GM18498 (cell line): ENCODE data around the gene ECI1.
"Not testable (repeated sequence)": the region's sequence is repeated elsewhere in the genome, so short reads cannot be mapped to it uniquely, and the experiment has no call there.

Experiments
- ATAC-seq: cut with Tn5 transposase; IDR thresholded peaks from one replicate; pipeline ENCODE4 v1.9.1; 2021; ENCODE audit warnings: mild to moderate bottlenecking, moderate library complexity; ENCODE audit not compliant: unreplicated experiment

Gene ECI1

GRCh38 chr16:2212362-2213324 lies 38.7 kb downstream of the ECI1 start:
- ATAC-seq: no peak

GRCh38 chr16:2211923-2212347 lies 39.5 kb downstream of the ECI1 start:
- no peak for ATAC-seq

- no peak for ATAC-seq
These were observed 40.7 kb downstream of the ECI1 start, which contains the start of gene BRICD5 for GRCh38 chr16:2210386-2211365. BRICD5 (minus strand) TSS chr16:2210863; CDS start chr16:2210833, 30 bp downstream.

- ATAC-seq: no peak
These were observed 41.4 kb downstream of the ECI1 start for GRCh38 chr16:2210009-2210332.

- no peak for ATAC-seq
These were observed 42.0 kb downstream of the ECI1 start for GRCh38 chr16:2209258-2210008.

GRCh38 chr16:2208772-2209171 lies 42.6 kb downstream of the ECI1 start:
- ATAC-seq: no peak

- no peak for ATAC-seq
These were observed 43.1 kb downstream of the ECI1 start for GRCh38 chr16:2208308-2208707.

GRCh38 chr16:2207872-2208271 lies 43.5 kb downstream of the ECI1 start:
- ATAC-seq: no peak

- no peak for ATAC-seq
These were observed 44.5 kb downstream of the ECI1 start for GRCh38 chr16:2206780-2207433.

- ATAC-seq: no peak
These were observed 45.0 kb downstream of the ECI1 start for GRCh38 chr16:2206420-2206779.

- peak; percentile 8 for ATAC-seq
These were observed 45.4 kb downstream of the ECI1 start for GRCh38 chr16:2205967-2206313.

GRCh38 chr16:2205104-2205966 lies 46.1 kb downstream of the ECI1 start, which contains the start of gene MLST8:
MLST8 (plus strand) TSS chr16:2205454; CDS start chr16:2206086, 632 bp downstream.
- peak; percentile 74 for ATAC-seq

- ATAC-seq: no peak
These were observed 46.8 kb downstream of the ECI1 start for GRCh38 chr16:2204416-2205103.

- ATAC-seq: not testable (repeated sequence)
These were observed 48.2 kb downstream of the ECI1 start for GRCh38 chr16:2203119-2203688.

- no peak for ATAC-seq
These were observed 51.1 kb downstream of the ECI1 start for GRCh38 chr16:2200313-2200712.

GRCh38 chr16:2199621-2200139 lies 51.7 kb downstream of the ECI1 start:
- no peak for ATAC-seq

GRCh38 chr16:2199095-2199494 lies 52.3 kb downstream of the ECI1 start:
- no peak for ATAC-seq

GRCh38 chr16:2198283-2198682 lies 53.1 kb downstream of the ECI1 start:
- no peak for ATAC-seq
